GM19193 (cell line): Measurements from ENCODE around the gene RNF224.

Source experiments
- POLR2A ChIP-seq: IDR thresholded peaks from 4 replicates; pipeline ENCODE4 v1.6.1; 2011; ENCODE audit not compliant: insufficient read depth, insufficient read length; ENCODE audit errors: extremely low read depth

The RNF224 gene

GRCh38 chr9:137227054-137227852, at the start of gene RNF224:
Gene RNF224, plus strand, starts transcription at chr9:137227502. Its CDS starts 834 bp downstream, at chr9:137228336.
- no peak for TF ChIP-seq POLR2A

GRCh38 chr9:137178201-137178938, 48.9 kb upstream of the RNF224 start:
- no peak for TF ChIP-seq POLR2A

- TF ChIP-seq POLR2A, result no peak
Observed at GRCh38 chr9:137178939-137179630, 48.2 kb upstream of the RNF224 start.

- no peak for TF ChIP-seq POLR2A
Observed at GRCh38 chr9:137179761-137180160, 47.5 kb upstream of the RNF224 start.

- TF ChIP-seq POLR2A, result no peak
Observed at GRCh38 chr9:137180491-137180890, 46.8 kb upstream of the RNF224 start.

GRCh38 chr9:137181680-137182079, 45.6 kb upstream of the RNF224 start:
- TF ChIP-seq POLR2A, result no peak

- TF ChIP-seq POLR2A, result no peak
Observed at GRCh38 chr9:137182836-137183235, 44.5 kb upstream of the RNF224 start.

GRCh38 chr9:137183980-137184595, 43.2 kb upstream of the RNF224 start:
- TF ChIP-seq POLR2A, result no peak

- TF ChIP-seq POLR2A, result no peak
Observed at GRCh38 chr9:137184881-137185660, 42.2 kb upstream of the RNF224 start.

GRCh38 chr9:137185921-137186320, 41.4 kb upstream of the RNF224 start:
- no peak for TF ChIP-seq POLR2A

- no peak for TF ChIP-seq POLR2A
Observed at GRCh38 chr9:137186385-137186784, 40.9 kb upstream of the RNF224 start.

GRCh38 chr9:137187386-137187785, 39.9 kb upstream of the RNF224 start:
- TF ChIP-seq POLR2A, result no peak

- no peak for TF ChIP-seq POLR2A
Observed at GRCh38 chr9:137188086-137188489, 39.2 kb upstream of the RNF224 start.
